Inflammatory macrophage treated with lipopolysaccharide for 4 hours (primary cell): ENCODE data around the gene RAI1.

Source experiments
- DNase-seq: peaks from one replicate; pipeline ENCODE4 v3.0.0-alpha.2; 2020

Gene RAI1

DNA sequence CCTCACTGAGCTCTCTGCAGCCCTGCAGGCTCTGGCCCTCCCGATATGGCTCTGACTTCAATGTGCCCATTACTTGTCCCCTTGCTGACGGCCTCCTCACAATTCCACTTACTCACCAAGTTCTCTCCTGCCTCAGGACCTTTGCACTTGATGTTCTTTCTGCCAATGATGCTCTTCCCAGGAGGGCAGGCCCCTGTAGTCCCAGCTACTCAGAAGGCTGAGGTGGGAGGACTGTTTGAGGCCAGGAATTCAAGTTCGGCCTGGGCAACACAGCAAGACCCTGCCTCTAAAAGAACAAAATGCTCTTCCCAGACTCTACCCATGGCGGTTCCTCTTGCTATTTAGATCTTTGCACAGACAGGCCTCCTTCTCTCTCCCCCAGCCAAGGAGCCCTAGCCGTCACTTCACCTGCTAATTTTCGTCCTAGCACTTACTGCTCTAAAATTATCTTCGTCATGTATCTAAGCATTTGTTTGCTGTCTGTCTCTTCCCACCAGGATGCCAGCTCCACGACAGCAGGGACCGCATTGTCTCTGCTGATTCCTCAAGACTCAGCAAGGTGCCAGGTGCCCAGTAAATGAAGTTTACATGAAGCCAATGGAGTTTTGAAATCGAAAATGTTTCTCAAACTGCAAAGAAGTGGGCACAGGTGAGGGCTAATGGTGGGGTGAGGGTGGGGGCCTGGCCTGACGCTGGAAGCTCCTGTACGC is 626 bp upstream of the RAI1 start:
- DNase-seq: no peak

DNA sequence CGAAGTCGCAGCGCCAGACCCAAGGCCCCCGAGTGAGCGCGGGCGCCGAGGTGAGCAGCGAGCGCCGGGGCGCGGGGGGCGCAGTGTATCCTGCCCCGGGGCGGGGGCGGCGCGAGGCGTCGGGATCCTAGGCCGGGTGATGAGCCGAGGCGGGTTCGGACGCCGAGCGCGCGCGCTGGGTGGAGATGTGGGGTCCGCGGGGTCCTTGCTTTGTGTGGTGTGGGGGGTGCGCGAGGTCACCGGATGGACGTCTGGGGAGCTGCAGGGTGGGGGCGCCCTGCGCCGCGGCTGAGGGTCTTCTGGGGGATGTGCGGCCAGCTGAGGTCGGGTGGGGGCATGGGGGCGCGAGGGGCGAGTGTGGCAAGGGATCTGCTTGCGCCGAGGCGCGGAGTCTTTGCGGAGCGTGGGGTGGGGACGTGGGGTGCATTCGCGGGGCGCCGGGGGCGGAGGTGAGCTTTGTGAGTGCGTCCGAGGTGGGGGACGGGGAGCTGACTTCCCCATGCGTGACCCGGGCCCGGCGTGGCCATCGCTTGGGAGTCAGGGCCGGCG is 560 bp downstream of the RAI1 start:
- DNase-seq: no peak

DNA sequence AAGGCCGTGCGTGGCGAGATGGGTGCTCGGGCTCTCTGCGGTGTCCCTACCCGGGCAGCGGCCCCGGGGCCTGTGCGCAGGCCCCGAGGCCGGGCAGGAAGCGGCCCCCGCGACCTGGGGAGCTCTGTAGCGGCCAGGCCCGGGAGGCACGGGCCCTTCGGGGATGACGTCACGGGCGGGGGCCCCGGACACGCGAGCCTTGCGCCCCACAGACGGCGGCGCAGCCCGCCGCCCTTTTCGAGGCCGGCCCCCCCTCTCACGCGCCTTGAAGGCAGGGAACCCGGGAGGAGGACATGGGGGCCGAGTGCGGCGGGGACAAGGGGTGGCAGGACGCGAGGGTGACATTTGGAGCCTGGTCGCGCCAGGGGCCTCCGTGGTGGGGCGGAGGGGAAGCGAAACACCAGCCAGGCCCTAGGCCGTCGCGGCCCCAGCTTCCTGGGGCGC is 1.1 kb downstream of the RAI1 start:
- DNase-seq: peak; percentile 70

DNA sequence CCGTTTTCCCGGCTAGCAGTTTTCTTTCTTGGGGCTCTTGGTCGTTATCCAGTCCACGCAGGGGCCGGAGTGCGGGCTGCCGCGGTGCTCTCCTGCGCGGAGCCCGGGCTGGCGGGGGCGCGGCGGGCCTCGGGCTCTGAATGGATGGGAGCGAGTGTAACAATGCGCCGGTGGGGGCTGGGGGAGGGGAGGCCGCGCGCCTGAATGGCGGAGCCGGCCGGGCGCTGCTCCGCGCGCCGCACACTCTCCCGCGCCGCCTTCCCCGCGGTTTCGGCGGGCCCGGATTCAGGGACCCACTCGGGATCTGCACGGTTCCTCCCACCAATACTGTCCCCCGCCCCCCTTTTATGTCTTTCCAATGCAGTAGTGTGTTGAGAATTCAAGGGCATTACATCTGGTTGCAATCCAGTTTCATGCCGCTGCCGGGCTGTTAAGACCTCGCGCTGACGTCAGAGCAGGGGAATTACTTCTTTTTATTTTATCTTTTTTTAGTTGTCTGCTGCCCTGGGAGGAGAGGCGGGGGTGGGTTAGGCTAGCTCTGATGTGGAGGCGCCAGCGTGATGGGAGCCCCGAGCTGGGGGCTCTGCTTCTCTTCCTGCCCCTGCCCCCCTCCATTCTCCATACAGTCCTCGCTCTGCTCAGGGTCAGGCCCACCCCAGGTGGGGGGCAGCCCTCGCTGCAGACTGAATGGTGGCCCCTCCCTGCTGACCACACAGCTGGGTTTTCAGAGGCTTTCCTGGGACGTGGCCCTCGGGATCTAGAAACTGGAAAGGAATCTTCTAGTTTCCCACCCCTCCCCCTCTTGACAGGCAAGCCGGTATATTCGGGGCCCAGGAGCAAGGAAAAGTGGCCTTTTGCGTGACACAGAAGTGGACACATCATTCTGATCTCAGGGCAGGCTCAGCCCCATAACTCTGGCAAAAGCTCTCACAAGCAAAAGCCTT is 1.8 kb downstream of the RAI1 start:
- peak; percentile 70 for DNase-seq

DNA sequence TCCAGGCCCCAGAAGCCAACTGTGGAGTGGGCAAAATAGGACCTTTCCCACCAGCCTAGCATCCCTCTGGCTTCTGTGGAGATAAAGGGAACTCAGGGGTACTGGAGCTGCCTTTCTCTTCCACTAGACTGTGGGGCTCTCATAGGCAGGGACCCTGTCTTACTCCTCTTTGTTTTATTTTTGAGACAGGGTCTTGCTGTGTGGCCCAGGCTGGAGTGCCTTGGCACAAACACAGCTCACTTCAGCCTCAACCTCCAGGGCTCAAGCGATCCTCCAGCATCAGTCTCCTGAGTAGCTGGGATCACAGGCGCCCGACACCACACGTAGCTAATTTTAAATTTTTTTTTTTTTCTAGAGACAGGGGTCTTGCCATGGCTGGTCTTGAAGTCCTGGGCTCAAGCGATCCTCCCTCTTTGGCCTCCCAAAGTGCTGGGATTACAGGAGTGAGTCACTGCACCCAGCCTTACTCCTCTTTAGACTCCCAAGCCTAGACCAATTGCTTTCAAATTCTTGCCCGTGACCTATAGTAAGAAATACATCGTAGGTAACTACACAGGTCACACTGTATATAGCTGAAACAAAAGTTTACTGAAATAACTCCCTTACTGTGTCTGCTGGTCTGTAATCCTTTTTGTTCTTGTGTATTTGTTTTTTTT is 2.6 kb downstream of the RAI1 start:
- DNase-seq: no peak

DNA sequence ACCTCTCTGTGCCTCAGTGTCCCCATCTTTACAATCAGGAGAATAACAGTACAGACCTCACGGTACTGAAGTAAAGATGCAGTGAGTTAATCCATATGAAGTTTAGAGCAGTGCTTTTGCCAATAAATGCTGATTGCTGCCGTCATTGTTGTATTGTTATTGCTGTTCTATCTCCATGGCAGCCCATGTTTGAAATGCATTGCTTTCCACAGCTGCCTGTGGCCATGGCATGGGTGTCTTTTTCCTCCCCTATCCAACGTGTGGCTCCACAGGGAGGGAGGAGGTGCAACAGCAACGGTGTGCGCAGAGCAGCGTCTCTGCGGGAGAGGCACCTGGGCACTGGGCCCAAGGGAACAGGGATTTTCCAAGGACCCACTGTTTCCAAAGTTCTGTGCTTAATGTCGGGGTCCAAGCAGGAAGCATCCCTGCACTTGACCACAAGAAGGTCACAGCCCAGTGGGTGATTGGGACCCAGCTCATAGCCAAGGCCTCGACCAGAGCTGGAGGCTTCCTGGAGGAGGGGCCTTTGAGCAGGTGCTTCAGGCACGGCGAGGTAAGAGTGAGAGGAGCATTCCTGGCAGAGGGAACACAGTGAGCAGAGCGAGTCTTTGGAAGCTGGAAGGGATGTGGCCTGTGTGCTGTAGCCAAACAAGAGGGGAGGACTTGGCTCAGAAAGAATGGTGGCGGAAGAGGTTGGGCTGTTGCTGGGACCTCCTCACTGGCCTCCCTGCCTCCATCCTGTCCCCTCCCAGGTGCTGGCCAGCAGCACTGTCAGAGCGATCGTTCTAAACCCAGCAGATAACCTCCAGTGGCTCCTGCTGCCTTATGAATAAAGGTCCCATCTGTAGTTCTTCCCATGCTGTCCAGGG is 3.9 kb downstream of the RAI1 start:
- DNase-seq: no peak

DNA sequence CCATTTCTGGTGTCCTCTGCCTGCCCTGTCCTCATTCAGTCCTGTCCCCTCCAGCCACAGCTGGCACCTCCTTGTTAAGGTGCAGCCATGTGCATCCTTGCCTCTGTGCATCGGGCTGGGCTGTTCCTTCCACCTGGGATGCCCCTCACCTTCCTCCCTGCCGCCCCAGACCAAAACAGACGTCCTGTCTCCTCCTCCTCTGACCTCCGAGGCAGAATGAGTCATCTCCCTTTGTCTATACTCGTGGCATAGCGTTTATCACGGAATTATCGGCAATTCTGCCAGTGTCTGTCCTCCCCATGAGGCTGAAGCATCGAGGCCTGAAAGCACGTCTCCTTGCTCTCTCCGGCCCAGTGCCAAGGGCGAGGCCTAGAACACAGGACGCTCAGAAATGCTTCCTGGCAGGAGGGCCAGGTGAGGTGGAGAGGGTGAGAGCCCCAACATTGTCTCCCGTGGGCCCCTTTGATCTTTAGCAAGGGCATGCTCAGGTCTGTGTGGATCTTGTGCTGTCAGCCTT is 4.6 kb downstream of the RAI1 start:
- peak; percentile 11 for DNase-seq

DNA sequence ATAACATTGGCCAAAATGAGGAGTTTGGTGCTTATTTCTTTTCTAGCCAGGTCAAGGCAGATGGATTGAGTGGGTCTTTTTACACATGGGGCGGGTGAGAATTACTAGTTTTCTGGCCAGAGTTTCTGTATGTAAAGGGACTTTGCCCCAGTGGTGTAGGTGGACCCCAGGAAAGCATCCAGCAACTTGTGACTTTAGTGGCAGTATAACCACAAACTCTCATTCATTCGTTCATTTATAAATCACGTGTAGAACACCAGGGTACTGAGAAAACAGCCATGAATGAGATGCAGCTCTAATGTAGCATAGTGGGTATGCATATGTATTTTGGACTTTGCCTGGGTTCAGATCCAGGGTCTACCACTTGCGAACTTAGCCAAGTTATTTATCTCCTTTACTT is 8.1 kb downstream of the RAI1 start:
- DNase-seq: no peak

DNA sequence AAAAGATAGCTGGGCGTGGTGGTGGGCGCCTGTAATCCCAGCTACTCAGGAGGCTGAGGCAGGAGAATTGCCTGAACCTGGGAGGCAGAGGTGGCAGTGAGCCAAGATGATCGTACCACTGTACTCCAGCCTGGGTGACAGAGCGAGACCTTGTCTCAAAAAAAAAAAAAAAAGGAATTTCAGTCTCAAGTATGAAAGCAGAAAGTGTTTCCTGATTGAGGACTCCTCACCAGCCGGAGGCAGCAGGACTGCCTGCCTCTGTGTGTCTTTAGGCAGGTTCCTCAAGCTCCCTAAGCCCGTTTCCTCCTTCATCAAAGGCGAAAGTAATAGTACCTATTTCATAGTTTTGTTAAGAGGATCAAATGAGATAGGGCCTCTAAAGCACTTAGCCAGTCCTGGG is 9.0 kb downstream of the RAI1 start:
- peak; percentile 49 for DNase-seq

DNA sequence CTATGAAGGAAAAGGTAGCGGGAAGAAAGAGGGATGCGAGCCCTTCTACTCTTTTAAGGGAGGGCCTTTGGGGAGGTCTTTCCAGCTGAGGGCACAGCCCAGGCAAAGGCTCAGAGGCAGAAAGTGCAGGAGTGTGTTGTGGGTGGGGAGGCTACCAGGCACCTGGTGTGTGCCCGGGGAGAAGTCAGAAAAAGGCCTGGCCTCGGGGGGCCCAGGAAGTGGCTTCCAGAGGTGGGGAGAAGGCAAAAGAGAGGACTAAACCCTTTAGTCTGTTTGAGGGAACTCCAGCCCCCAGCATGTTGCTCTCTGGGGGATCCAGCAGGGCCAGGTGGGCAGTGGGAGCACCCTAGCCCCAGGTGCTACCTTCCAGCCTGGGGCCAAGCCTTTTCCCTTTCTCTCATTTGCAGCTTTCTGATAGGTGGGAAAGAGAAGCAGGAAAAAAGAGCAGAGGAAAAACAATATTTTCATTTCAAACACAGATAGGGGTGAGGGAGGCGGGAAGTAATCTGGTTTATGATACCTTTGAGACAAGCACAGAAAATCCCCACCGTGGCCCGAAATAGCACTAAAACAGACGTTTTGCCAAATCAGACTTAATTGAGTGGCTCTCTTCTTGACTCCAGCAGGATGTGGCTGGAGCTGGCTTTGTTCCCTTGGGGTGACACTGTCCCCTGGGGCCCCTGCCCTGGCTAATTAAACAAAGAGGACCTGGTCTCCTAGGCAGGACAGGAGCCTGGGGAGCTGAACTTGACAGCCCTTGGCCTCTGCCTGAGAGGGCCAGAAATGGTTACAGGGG is 10.4 kb downstream of the RAI1 start:
- DNase-seq: no peak

DNA sequence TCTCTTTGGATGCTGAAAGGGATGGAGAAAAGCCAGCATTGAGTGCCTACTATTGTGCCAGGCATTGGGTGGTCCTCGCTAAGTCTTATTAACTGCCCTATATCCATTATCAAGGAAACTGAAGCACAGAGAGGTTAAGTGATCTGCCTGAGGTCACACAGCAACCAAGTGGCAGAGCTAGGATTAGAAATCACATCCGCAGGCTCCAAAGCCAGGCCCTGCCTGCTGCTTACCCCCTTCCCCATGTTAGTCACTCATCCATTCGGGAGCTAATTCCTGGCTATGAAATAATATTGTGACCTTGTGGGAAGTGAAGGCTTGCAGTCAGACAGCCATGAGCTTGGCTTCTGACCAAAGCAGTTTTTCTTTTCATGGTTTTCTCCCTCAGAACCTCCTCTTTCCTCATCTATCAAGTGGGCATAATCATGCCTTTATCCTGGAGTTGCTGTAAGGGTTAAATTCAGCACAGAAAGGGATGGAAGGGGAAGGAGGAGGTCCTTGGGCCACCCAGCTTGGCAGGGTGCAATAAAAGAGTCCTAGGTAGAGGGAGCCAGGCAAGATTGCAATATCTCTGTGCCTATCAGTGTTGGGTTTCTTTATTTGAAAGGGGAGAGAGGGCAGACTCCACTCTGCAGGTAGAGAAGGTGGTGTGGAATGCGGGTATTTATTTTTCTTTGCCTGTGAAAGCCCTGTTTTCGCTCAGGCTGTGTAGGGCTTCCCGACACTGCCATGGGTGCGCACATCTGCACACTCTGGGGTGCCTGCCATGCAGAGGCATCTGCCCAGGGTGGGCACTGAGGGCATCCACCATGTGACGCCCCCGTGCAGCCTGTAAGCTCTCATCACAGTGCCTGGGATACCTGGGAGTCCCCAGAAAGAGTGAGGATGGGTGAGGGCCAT is 11.3 kb downstream of the RAI1 start:
- DNase-seq: no peak

DNA sequence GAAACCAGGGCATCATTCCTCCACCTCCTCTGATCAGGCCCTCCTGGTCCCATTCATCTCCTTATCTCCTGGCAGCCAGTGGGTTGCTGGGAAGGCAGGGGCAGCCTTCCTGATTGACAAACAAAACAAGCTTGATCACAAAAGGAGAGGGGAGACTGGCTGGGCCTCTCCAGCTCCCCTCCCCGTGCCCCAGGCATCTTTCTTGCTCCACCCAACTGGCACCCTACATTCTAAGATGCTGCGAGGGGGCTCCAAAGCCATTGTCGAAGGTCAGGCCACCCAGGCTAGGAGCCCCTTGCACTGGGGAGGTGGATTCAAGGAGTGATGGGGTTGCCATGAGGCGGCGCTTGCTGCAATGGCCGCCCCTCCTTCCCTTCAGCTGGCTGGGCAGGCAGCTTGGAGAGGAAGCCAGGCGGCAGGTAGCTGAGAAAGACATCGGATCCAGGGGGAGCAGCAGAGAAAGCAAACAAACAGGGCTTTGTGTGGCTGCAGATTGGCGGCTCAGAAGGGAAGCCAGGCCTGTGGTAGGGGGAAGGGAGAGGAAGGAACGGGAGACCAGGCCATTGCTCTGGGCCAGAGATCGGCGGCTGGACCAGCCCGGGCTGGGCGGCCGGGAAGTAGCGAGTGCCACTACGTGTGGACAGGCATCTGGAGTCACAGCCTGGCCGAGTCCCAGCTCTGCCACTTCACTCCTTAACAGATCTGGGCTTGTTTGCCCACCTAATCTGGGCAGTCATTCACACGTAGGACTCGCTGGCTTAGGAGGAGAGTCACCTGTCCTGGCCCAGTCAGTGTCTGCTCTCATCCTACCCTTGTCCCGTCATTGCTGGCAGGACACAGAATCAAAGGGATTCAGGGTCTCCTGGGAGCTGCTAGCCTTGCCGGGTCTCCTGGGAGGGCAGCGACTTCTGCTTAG is 12.3 kb downstream of the RAI1 start:
- no peak for DNase-seq

DNA sequence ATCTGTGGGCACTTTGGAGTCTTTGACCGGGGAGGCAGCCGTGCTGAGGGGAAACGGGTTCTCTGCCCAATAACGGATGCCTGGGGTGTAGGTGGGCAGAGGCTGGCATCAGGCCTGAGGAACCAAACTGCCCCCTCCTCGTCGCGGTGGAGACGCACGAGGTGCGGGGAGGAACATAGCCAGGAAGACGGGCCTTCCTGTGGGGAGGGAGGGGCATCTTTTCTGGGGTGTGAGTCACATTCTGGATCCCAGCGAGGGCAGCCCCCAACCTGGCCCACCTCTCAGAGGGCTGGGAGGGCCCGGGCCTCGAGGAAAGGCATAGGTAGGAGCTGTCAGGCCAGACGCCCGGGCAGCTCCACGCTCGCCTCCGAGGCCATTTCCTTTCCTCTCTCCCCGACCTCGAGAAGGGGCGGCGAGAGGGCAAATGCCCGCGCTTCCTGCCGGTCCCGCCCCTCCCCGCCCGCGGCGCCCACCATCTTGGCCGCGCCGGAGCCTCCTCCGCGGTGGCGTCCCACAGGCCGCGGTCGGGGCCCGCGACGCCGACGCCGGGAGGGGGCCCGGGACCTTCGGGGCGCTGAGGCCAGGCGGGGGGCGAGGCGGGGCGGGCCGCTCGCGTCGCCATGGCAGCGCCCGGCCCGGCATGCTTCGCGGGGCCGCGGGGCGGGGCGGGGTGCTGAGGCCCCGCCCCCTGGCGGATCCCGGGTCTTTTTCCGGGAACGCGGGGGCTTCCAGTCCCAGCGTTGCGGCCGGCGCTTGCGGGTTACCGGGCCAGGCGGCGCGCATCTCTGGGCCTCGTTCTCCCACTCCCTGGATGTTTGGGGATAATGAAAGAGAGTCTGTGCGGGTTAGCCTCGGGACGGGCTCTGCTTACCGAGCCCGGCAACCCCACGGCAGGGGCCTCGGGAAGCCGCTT is 13.2 kb downstream of the RAI1 start:
- DNase-seq: peak; percentile 53

DNA sequence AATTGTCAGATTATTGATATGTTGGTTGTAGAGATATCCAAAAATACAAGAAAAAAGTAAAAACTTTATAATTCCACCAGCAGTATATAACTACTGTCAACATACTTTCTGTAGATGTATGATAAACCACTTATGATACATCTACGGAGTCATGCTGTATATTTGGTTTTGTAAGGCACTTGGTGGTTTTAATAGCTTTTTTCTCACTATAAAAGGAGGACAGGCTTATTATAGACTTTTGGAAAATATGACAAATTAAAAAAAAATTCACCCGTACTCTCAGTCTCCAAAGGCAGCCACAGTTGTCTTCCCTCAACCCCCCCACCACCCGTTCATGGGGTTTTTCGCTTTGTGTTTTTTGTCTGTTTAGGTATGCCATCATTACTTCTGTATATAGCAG is 14.8 kb downstream of the RAI1 start:
- DNase-seq: no peak

DNA sequence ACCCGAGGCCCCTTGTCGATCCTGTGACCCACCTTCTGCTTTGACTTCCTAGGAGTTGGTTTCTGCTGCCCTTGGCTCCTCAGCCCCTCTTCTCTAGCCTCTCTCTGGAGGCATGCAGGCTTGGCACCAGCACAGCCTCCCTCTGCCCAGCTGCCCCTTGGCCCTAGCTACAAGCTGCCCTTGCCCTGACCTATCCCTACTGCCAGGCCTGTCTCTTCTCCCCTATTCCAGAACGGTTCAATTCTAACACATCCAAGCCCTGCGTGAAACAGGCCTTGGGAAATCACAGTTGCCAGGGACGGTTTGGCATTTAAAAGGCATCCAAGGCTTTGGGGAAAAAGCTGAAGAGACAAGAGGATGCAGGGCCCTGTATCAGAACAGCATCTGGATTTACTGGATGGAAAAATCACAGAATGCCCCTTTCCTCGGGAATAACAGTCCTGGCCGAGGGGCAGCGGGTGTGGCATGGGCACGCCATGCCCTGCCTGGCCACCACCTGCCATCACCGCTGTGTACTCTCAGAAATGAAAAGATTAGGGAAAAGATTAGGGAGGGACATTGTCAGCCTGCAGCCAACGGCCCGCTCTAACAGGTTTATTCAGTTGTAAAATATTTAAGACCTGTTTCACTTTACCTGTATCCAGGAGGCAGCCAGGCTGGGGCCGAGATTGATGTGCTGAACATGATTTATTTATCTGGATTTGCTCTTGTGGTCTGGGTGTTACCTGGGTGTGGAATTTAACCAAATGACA is 15.8 kb downstream of the RAI1 start:
- no peak for DNase-seq

DNA sequence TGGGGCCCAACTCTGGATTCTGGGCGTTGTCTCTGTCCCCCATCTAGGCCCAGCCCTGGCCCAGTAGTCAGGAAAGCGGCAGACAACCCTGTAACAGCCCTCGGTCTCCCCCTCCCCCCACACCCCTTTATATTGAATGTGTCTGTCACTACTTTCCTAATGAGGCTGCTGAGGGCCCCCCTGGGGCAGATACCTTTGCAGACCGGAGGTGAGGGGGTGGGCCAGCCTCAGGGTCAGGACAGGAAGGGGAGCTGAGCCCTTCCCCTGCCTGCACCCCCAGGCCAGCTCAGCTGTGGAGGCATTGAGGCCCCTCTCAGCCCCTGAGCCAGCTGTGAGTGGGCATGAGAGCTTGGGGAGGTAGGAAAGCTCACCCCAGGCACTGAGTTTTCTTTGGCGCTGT is 17.1 kb downstream of the RAI1 start:
- no peak for DNase-seq

DNA sequence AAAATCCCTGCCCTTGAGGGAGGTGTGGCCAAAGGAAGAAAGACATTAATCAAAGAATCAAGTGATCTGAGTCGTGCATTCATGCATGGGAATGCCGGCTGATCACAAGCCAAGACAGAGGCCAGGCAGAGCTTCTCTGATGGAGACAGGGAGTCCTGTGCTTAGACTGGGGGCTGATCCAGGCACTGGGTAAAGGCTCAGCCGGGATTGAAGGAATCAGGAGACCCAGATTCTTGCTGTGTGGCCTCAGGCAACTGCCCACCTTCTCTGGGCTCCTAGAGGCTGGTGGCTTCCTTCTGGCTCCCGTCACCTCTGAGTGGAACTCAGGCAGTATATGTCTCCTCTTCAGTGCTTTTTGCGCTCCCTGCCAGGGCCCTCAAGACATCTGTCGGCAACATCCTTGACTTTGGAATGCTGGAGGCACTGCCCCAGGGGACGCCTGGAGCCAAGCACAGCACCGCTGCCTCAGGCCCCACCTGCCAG is 17.7 kb downstream of the RAI1 start:
- DNase-seq: no peak
